B cell (primary cell): Measurements from ENCODE around the gene RNF224. TPM values are rescaled to one million over a fixed set of nuclear protein-coding genes. Genes with fewer than 3 reads are reported as not detected.

ENCODE experiments used
- ATAC-seq: fragments of 200-7000 bp; cut with Tn5 transposase; one replicate; pipeline ENCODE4 v1.10.0; 2021; ENCODE audit warnings: low read depth, mild to moderate bottlenecking, moderate number of reproducible peaks, moderate library complexity
- CTCF ChIA-PET: fragments of 350-600 bp; sonication (Branson Sonifier 250); formaldehyde crosslinking; loops from one replicate; lab custom pipeline; 2021; ENCODE audit warnings: antibody characterized with exemption, inconsistent platforms; lab: Charles Lee
- POLR2A ChIA-PET: fragments of 350-600 bp; sonication (Branson Sonifier 250); formaldehyde crosslinking; loops from one replicate; lab custom pipeline; 2021; ENCODE audit warnings: antibody characterized with exemption; lab: Charles Lee
- DNase-seq: peaks from one replicate; pipeline ENCODE4 v3.0.0; 2013
- H2AFZ ChIP-seq: 2 replicates; pipeline ENCODE4 v1.6.1; 2012; ENCODE audit warnings: mild to moderate bottlenecking, low read depth, low read length; ENCODE audit not compliant: insufficient read depth, poor library complexity, severe bottlenecking
- H3K27ac ChIP-seq, 2 donors: 1 replicate in 1 of 2; 2 replicates in 1 of 2; pipeline ENCODE4 v1.5.1; 2012 to 2013; ENCODE audit warnings: low read length in 2 of 2, mild to moderate bottlenecking in 2 of 2, moderate library complexity in 1 of 2
- H3K27me3 ChIP-seq, 4 experiments: fragments of 200-600 bp in 1 of 4; sonication (generic) in 1 of 4; replicated peaks in 1 of 4; 1 replicate in 2 of 4; 2 replicates in 2 of 4; pipeline versions ENCODE4 v1.6.1 to v1.7.0; 2013 to 2016; ENCODE audit warnings: low read length in 3 of 4, mild to moderate bottlenecking in 2 of 4, mixed read lengths in 1 of 4, moderate library complexity in 1 of 4; ENCODE audit not compliant: insufficient read depth in 4 of 4, control insufficient read depth in 3 of 4; ENCODE audit errors: control extremely low read depth in 1 of 4
- H3K36me3 ChIP-seq, 2 experiments: replicated peaks in 1 of 2; 1 replicate in 1 of 2; 2 replicates in 1 of 2; pipeline versions ENCODE4 v1.6.1 to v1.7.1; 2013; ENCODE audit warnings: low read length in 1 of 2; ENCODE audit not compliant: insufficient read depth in 2 of 2, control insufficient read depth in 1 of 2; ENCODE audit errors: control extremely low read depth in 1 of 2, extremely low read depth in 1 of 2
- H3K4me1 ChIP-seq, 2 donors: fragments of 200-600 bp in 1 of 2; sonication (generic) in 1 of 2; 1 replicate in 1 of 2; 2 replicates in 1 of 2; pipeline versions ENCODE4 v1.5.1 to v1.6.1; 2013 to 2017; ENCODE audit warnings: low read length in 2 of 2; ENCODE audit not compliant: control insufficient read depth in 2 of 2, insufficient read depth in 2 of 2
- H3K4me2 ChIP-seq: replicated peaks from 2 replicates; pipeline ENCODE3; 2012; ENCODE audit warnings: mild to moderate bottlenecking, low read depth, low read length; ENCODE audit not compliant: poor library complexity, severe bottlenecking
- H3K4me3 ChIP-seq, 5 experiments: fragments of 200-600 bp in 1 of 5; sonication (generic) in 1 of 5; 1 replicate in 3 of 5; 2 replicates in 2 of 5; pipeline versions ENCODE4 v1.5.1 to v1.7.0; 2011 to 2016; ENCODE audit warnings: low read length in 4 of 5, mild to moderate bottlenecking in 4 of 5, low read depth in 2 of 5, control low read depth in 1 of 5, moderate library complexity in 1 of 5; ENCODE audit not compliant: insufficient read depth in 1 of 5; ENCODE audit errors: control extremely low read depth in 1 of 5, extremely low read depth in 1 of 5
- H3K79me2 ChIP-seq: fragments of 200-600 bp; sonication (generic); one replicate; pipeline ENCODE4 v1.6.0; 2016; ENCODE audit warnings: low read length; ENCODE audit not compliant: control insufficient read depth, insufficient read depth
- H3K9ac ChIP-seq: fragments of 200-600 bp; sonication (generic); 2 replicates; pipeline ENCODE4 v1.6.1; 2017; ENCODE audit warnings: mild to moderate bottlenecking, low read length, moderate library complexity
- H3K9me3 ChIP-seq, 3 donors: one replicate each; pipeline versions ENCODE4 v1.6.1 to v1.7.1; 2013; ENCODE audit warnings: low read length in 2 of 3; ENCODE audit not compliant: control insufficient read depth in 2 of 3, insufficient read depth in 1 of 3; ENCODE audit errors: control extremely low read depth in 1 of 3
- H4K20me1 ChIP-seq: 2 replicates; pipeline ENCODE4 v1.6.0; 2012; ENCODE audit warnings: mild to moderate bottlenecking, low read length; ENCODE audit not compliant: insufficient read depth, control insufficient read depth, poor library complexity, severe bottlenecking
- H3K27ac Mint-ChIP-seq: one replicate; pipeline ENCODE4 v1.8.0; 2021; ENCODE audit warnings: mixed read lengths
- H3K27me3 Mint-ChIP-seq: one replicate; pipeline ENCODE4 v1.8.0; 2021; ENCODE audit warnings: mixed read lengths
- H3K4me1 Mint-ChIP-seq: one replicate; pipeline ENCODE4 v1.8.0; 2021; ENCODE audit warnings: mixed read lengths
- H3K4me3 Mint-ChIP-seq: one replicate; pipeline ENCODE4 v1.8.0; 2021; ENCODE audit warnings: mixed read lengths
- H3K9me3 Mint-ChIP-seq: one replicate; pipeline ENCODE4 v1.8.0; 2022; ENCODE audit warnings: mixed read lengths; ENCODE audit not compliant: insufficient read depth
- CTCF ChIP-seq: fragments of 200-600 bp; IDR thresholded peaks from one replicate; pipeline ENCODE4 v1.8.0; 2022; ENCODE audit warnings: antibody characterized with exemption, mild to moderate bottlenecking
- EZH2 ChIP-seq: IDR thresholded peaks from 2 replicates; pipeline ENCODE4 v1.6.1; 2012; ENCODE audit warnings: borderline replicate concordance, low read depth, mild to moderate bottlenecking, moderate library complexity, low read length; ENCODE audit not compliant: insufficient read depth, poor library complexity, severe bottlenecking
- WGBS: methylation state at CpG from one replicate; pipeline ENCODE4 v1.1.5; 2013; ENCODE audit warnings: missing lambda C conversion rate; ENCODE audit not compliant: insufficient coverage; 5-methylcytosine and 5-hydroxymethylcytosine counted together
- intact Hi-C: fragments of 100-400 bp; cut with micrococcal nuclease; formaldehyde crosslinking; loops from one replicate; pipeline ENCODE4 v1.10.0; 2022
- polyA plus RNA-seq: library from polyadenylated mRNA; depleted of rRNA; stranded (reverse); fragments of >200 nt; gene quantifications from 2 replicates; pipeline ENCODE4 v1.2.3, GENCODE V29; 2012
- total RNA-seq, 2 donors: library from RNA; stranded (reverse); fragments of 120-200 nt in 1 of 2; gene quantifications; 1 replicate in 1 of 2; 2 replicates in 1 of 2; pipeline versions ENCODE4 v1.2.3 to v1.2.4, GENCODE V29; 2013 to 2022

RNF224 gene
- total and polyA plus RNA-seq, 2 donors (not counting 1 experiment from before 2014, with no cell fraction given), result not detected

GRCh38 chr9:137241490-137242268, 14.4 kb downstream of the RNF224 start:
- peak overlapping the region; percentile 54 to 77 for H3K27ac ChIP-seq
- H3K4me3 Mint-ChIP-seq, result peak overlapping the region; percentile 92
- no peaks in the 10 kb centered on the region for H3K27me3 Mint-ChIP-seq
- ATAC-seq, result peak; percentile 13
- H3K4me2 ChIP-seq, result peak overlapping the region; percentile 96
- peak; percentile 50 for DNase-seq
- H3K27ac Mint-ChIP-seq, result peak overlapping the region; percentile 82
- POLR2A ChIA-PET, result interaction anchor here (0.7 to 2.1 kb wide), 15 partner anchors 12 to 340 kb away, joined by 3 to 29 read pairs (median 4); partner anchors contain the start of genes NELFB, NRARP, PAXX and RNF224
- intact Hi-C loops, result loop anchor here (1.0 kb wide), 5 partner anchors 14 to 154 kb away; partner anchors contain the start of genes ANAPC2, NELFB, SSNA1 and TPRN
- H3K27me3 ChIP-seq, result no peaks in the 10 kb centered on the region
- peak overlapping the region; percentile 80 for H3K9ac ChIP-seq
- CTCF ChIA-PET, result interaction anchor here (1.0 to 8.9 kb wide), 6 partner anchors 13 to 177 kb away, joined by 3 to 76 read pairs (median 8); partner anchors contain the start of genes ANAPC2, CYSRT1, NELFB and RNF208
- H3K4me1 Mint-ChIP-seq, result peaks cover 38% of the 10 kb centered on the region
- H3K9me3 ChIP-seq, result no peaks in the 10 kb centered on the region
- H3K4me1 ChIP-seq, result peaks cover 23 to 46% of the 10 kb centered on the region in 2 donors
- 7% methylated on average over 73 of the region's 83 CpGs for WGBS
- H3K9me3 Mint-ChIP-seq, result no peaks in the 10 kb centered on the region
- no peak overlapping the region for H2AFZ ChIP-seq
- TF ChIP-seq EZH2, result no peak
- TF ChIP-seq CTCF, result no peak
- H3K79me2 ChIP-seq, result peaks cover 56% of the 10 kb centered on the region
- peaks cover 0 to 20% of the 10 kb centered on the region in 2 experiments for H3K36me3 ChIP-seq
- H4K20me1 ChIP-seq, result peaks cover 51% of the 10 kb centered on the region
- H3K4me3 ChIP-seq, result peak overlapping the region; percentile 26 to 76 (median 55)
